COLO668 (cell line): ENCODE measurements around the gene LAGE3.

Source experiments
- DNase-seq: peaks from one replicate; lab custom pipeline; 2025; ENCODE audit not compliant: unreplicated experiment; lab: John Stamatoyannopoulos, UW

Gene LAGE3

GRCh38 chrX:154458954-154459778, 19.9 kb downstream of the LAGE3 start:
- peak; percentile 54 for DNase-seq

GRCh38 chrX:154458116-154458953, 20.7 kb downstream of the LAGE3 start, which contains the start of gene PLXNA3:
Gene PLXNA3 (plus strand): TSS chrX:154458281. CDS start chrX:154460184, 1,903 bp downstream.
- peak; percentile 85 for DNase-seq

- peak; percentile 90 for DNase-seq
Measured at GRCh38 chrX:154457491-154458115, 21.5 kb downstream of the LAGE3 start.

GRCh38 chrX:154452823-154453222, 26.3 kb downstream of the LAGE3 start:
- no peak for DNase-seq

- DNase-seq, result no peak
Measured at GRCh38 chrX:154450312-154450711, 28.8 kb downstream of the LAGE3 start.

- no peak for DNase-seq
Measured at GRCh38 chrX:154449618-154450017, 29.5 kb downstream of the LAGE3 start.

- no peak for DNase-seq
Measured at GRCh38 chrX:154448484-154448883, 30.6 kb downstream of the LAGE3 start.

- DNase-seq, result no peak
Measured at GRCh38 chrX:154446430-154446829, 32.7 kb downstream of the LAGE3 start.

GRCh38 chrX:154445776-154446175, 33.3 kb downstream of the LAGE3 start:
- DNase-seq, result no peak

GRCh38 chrX:154444755-154445246, 34.3 kb downstream of the LAGE3 start:
- DNase-seq, result no peak

- peak; percentile 94 for DNase-seq
Measured at GRCh38 chrX:154443992-154444754, 34.9 kb downstream of the LAGE3 start, which contains the start of gene FAM50A. Gene FAM50A (plus strand): TSS chrX:154444141. CDS start chrX:154444236, 95 bp downstream.

GRCh38 chrX:154443479-154443910, 35.6 kb downstream of the LAGE3 start:
- DNase-seq, result peak; percentile 24

GRCh38 chrX:154441984-154442707, 36.9 kb downstream of the LAGE3 start:
- peak; percentile 11 for DNase-seq

- DNase-seq, result no peak
Measured at GRCh38 chrX:154441564-154441963, 37.5 kb downstream of the LAGE3 start.

GRCh38 chrX:154440623-154441357, 38.3 kb downstream of the LAGE3 start:
- DNase-seq, result no peak

- DNase-seq, result no peak
Measured at GRCh38 chrX:154439841-154440240, 39.2 kb downstream of the LAGE3 start.

GRCh38 chrX:154437971-154438893, 40.8 kb downstream of the LAGE3 start:
- no peak for DNase-seq
